HG03565 (cell line): Measurements from ENCODE around the gene ATF1.
"Not testable (repeated sequence)": the region's sequence is repeated elsewhere in the genome, so short reads cannot be mapped to it uniquely, and the experiment has no call there.

Experiments
- ATAC-seq: cut with Tn5 transposase; IDR thresholded peaks from one replicate; pipeline ENCODE4 v1.9.1; 2021; ENCODE audit warnings: mild to moderate bottlenecking, moderate library complexity; ENCODE audit not compliant: unreplicated experiment

The ATF1 gene

DNA sequence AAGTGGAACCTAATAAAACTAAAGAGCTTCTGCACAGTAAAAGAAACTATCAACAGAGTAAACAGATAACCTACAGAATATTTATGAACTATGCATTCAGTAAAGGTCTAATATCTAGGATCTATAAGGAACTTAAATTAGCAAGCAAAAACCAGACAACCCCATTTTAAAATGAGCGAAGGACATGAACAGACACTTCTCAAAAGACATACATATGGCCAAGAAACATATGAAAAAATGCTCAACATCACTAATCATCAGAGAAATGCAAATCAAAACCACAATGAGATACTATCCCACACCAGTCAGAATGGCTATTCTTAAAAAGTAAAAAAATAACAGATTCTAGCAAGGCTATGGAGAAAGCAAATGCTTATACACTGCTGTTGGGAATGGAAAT lies 91.3 kb downstream of the ATF1 start:
- ATAC-seq: not testable (repeated sequence)

DNA sequence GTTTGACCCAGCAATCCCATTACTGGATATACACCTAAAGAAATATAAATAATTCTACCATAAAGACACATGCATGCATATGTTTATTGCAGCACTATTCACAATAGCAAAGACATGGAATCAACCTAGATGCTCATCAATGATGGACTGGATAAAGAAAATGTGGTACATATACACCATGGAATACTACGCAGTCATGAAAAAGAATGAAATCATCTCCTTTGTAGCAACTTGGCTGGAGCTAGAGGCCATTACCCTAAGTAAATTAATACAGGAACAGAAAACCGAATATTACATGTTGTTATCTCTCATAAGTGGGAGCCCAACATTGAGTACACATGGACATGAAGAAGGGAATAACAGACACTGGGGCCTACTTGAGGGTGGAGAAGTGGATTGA lies 91.8 kb downstream of the ATF1 start:
- ATAC-seq: not testable (repeated sequence)

GRCh38 chr12:50859621-50860310 lies 95.9 kb downstream of the ATF1 start:
- no peak for ATAC-seq

- ATAC-seq: no peak
Measured at GRCh38 chr12:50862316-50862715, 98.4 kb downstream of the ATF1 start.

GRCh38 chr12:50865266-50865665 lies 101.4 kb downstream of the ATF1 start:
- no peak for ATAC-seq

DNA sequence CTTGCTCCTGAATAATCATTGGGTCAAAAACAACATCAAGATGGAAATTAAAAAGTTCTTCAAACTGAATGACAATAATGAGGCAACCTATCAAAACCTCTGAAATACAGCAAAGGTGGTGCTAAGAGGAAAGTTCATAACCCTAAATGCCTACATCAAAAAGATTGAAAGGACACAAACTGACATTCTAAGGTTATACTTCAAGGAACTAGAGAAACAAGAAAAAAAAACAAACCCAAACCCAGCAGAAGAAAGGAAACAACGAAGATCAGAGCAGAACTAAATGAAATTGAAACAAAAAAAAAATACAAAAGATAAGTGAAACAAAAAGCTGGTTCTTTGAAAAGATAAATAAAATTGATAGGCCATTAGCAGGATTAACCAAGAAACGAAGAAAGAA lies 105.0 kb downstream of the ATF1 start:
- ATAC-seq: not testable (repeated sequence)
